Activated CD8-positive, alpha-beta memory T cell treated with anti-CD3 and anti-CD28 coated beads, Interleukin-2, amount 50 U/mL, for 24 hours (primary cell): ENCODE results near the gene LMBRD1.

Experiments used
- DNase-seq: peaks from one replicate; pipeline ENCODE4 v3.0.0-alpha.2; 2020; ENCODE audit errors: extremely low read depth

Gene LMBRD1

DNA sequence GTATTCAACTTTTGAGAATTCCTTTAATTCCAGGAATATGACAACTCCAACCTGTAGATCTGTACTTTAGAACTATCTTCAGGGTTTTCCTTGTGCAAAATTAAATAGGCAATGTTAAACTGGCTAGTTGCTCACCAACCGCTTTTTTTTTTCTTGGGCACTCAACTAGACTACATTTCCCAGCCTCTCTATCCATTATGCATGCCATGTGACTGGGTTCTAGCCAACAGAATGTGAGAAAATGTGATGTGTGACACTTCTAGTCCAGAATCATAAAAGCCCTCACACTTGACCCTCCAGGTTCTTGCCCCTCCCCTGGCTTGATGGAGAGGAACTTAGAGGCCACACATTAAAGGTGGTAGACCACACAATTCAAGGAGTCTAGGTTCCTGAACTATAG is 166.0 kb downstream of the LMBRD1 start:
- no peak for DNase-seq

DNA sequence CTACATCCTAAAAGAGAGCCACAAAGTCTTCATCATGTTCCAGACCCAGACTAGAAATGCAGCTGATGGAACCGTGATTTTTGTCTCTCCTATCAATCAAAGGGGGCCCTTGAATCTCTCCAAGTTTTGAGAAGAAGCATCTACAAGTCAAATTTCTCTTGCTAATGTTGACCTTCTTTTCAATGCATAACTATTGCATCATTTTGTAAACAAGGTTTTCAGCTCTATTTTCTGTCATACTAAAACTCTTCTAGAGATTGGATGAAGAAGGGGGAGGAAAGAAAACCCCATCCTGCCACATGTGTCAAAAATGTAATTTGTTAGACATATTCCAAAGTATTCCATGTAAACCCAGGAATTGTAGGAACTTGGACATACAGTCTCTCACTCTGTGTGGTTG is 169.2 kb downstream of the LMBRD1 start:
- DNase-seq: no peak

DNA sequence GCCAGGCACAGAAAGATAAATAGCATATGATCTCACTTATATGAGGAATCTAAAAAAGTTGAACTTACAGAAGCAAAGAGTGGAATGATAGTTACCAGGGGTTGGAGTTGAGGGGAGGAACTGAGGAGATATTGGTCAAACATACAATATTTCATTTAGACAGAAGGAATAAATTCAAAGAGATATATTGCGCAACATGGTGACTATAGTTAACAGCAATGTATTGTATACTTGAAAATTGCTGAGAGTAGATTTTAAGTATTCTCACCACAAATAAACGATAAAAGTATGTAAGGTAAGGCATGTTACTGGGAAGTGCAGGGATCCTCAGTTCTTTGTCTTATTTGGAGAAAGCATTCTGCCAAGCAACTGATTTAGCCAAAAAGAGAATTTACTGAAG is 171.9 kb downstream of the LMBRD1 start:
- DNase-seq: no peak
